RCC 7860 (cell line): ENCODE measurements around the gene CYP11A1.
A peak's percentile ranks its signal among the peaks of the same experiment; 100 is the strongest.

ENCODE experiments used
- DNase-seq: peaks from one replicate; pipeline ENCODE4 v3.0.0-alpha.2; 2015; ENCODE audit warnings: low spot score
- FAIRE-seq: peaks from 2 replicates; lab custom pipeline; 2012; peaks lifted over from hg19 to GRCh38; lab: Jason Lieb, UNC

The CYP11A1 gene

DNA sequence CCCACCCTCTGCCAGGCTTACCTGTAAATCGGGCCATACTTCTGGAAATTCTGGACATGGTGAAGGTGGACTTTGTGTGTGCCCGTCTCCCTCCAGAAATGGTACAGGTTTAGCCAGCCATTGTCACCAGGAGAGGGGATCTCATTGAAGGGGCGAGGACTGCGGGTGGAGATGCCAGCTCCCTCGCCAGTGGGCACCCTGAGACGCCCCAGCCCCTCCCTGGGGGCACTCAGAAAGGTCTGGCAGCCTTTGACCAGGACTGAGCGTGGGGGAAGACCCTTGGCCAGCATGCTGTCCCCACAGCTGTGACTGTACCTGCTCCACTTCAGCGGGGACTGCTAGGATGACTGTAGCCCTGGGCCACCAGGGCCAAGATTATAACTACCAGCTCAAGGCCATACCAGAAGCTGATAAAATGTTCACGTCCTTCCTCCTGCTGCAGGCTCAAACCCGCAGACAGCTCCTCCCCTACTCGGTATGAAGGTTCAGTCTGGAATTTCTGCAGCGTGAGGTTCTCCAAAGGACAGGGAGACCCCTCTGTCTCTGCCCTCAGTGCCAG, at the start of gene CYP11A1:
CYP11A1 (minus strand) TSS at position 351 of the 559 bp plus-strand sequence; CDS start at position 290, 61 bp downstream.
- FAIRE-seq = no peak
- no peak for DNase-seq

- DNase-seq (peak; percentile 81), FAIRE-seq (peak; percentile 68)
These were observed 49.8 kb upstream of the CYP11A1 start for GRCh38 chr15:74417225-74417624.

GRCh38 chr15:74415966-74416916, 48.8 kb upstream of the CYP11A1 start:
- DNase-seq (no peak), FAIRE-seq (no peak)

GRCh38 chr15:74414603-74415338, 47.3 kb upstream of the CYP11A1 start:
- no peak for DNase-seq
- no peak for FAIRE-seq

DNA sequence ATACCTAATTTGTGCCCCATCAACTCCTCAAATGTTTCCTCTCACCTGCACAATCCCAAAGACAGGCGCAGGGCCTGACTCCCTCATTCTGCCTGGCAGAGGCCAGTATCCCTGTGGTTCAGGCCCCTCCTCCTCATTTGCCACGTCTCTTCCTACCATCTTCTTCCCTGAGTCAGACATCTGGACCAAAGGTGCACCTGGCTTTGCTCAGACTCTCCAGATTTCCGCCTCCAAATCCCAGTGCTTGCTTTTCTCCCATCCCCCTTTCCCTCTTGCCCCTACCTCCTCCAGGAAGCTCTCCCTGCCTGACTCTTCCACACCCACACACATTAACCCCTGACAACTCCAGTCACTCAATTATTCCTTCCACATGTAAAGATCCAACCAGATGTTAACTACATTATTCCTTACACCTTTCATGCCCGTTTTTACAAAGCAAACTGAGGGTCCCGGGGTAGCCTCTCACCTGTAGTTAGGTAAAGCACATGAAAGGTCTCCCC, 46.7 kb upstream of the CYP11A1 start:
- FAIRE-seq = no peak
- no peak for DNase-seq

DNA sequence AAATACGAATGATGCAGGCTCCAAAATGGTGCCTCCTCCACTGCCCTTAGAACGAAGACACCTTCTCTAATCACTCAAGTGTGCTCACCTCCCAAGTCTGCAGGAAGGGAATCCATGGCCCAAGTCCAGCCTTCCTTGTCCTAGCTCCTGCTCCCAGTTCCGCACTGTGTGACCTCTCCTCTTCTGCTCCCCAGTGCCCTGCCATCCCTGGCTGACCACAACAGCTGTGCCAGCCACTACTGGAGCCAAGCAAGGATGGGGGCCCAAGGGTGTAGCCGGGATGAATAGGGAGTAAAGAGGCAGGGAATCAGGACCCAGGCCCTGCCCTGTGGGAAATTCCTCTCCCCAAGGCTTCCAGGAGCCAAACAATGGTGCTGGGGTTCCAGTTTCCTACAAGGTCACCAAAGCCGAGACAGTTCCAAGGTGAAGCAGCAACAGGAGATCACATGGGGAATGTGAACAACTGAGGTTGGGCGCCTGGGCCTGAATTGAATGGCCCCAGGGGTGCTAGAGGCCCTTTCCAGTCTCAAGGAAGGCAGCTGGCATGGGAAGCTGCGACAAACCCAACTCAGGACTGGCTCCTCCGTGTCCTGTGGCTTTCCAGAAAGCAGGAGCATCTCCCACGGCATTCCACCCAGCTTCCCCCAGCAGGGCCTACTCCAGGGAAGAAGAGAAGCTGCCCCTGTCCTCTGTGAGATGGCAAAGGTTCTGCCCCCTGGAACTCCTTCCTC, 46.1 kb upstream of the CYP11A1 start:
- FAIRE-seq = no peak

DNA sequence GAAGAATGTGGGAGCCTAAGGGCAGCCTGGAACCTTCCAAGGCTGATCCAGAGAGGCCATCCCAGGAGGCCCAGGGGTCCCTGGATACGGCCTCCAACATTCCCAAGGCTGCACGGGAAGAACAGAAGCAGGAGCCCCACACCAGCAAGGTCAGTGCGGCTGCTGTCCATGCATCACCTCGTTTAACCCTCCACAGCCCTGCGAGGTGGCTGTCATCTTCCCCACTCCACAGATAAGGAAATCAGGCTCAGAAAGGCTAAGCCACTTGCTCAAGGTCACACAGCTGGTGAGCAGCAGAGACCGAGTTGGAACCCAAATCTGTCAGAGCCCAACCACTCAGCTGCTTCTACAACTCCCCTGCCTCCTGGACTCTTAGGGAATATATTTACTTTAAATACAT, 44.7 kb upstream of the CYP11A1 start:
- no peak for DNase-seq
- no peak for FAIRE-seq

More for the DNA sequence above, 46.1 kb upstream of the CYP11A1 start:
- no peak for DNase-seq

GRCh38 chr15:74411686-74412085, 44.2 kb upstream of the CYP11A1 start:
- FAIRE-seq (no peak), DNase-seq (no peak)

DNA sequence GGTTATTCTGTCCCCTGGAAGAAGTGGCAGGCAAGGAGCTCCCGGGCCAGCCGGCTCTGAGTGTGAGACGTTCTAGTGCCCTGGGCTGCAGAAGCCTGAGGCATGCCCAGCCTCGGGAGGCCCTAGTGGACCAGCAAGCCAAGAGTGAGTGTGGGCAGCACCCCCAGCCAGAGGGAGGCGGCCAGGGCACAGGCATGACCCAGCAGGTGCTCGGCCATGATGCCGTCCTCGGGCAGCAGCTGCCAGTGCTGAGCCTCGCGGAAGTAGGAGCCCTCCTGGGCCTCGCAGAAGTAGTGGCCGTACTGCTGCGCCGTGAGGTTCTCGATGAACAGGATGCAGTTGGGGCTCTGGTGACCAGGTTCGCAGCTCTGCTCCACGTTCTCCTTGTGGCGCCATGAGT, 43.1 kb upstream of the CYP11A1 start:
- DNase-seq (no peak), FAIRE-seq (no peak)

- DNase-seq (no peak), FAIRE-seq (no peak)
These were observed 41.8 kb upstream of the CYP11A1 start for GRCh38 chr15:74409225-74409624.

- no peak for DNase-seq
- FAIRE-seq = no peak
These were observed 41.4 kb upstream of the CYP11A1 start for GRCh38 chr15:74408815-74409214.

DNA sequence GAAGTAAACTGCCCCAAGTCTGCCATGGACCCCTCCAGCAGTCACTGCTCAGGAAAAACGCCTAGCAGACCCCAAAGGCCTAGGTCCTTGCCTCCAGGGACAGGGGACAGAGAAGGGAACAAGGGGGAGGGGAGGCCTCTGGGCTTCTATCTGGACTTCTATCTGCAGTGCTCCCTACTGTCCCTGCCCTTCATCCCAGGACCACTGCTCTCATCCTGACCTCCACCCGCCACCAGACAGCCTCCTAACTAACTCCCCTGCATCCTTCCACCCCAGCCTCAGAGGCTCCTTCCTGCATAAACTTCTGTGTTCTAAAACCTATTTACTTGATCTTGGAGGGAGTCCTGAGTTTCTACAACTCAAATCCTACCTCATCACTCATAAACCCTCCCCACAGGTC, 40.9 kb upstream of the CYP11A1 start:
- DNase-seq = no peak
- no peak for FAIRE-seq

DNA sequence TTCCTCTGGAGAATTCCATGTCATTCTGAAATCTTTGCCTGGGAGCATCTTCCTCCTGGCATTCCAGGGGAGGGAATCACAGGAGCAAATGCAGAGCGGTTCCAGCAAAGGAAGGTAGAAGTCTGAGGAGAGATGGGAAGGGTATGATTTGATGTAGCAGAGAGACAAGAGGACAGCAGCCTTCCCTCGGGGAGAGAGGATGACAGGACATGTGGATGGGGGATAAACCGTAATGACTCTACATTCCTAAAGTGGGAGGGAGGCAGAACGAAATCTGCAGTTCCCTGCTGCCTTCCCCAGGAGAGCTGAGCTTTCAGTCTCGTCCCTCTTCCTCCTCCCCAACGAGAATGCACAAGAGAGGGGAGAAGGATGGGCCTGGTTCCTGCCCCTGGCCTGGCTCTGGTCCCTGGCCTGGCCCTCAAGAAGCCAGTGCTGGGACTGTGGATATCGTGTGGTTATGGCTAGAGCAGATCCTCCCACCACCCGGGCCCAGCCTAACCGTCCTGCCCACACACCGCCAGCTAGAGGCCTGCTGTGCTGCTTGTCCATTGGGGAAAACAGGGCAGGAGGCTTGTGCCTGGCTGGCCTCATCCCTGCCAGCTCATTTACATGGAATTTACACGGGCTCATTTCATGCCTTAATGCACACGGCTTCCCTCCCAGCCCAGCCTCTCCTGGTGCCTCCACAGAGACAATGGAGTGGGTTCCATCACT, 39.7 kb upstream of the CYP11A1 start:
- peak; percentile 91 for FAIRE-seq
- DNase-seq = peak; percentile 95

DNA sequence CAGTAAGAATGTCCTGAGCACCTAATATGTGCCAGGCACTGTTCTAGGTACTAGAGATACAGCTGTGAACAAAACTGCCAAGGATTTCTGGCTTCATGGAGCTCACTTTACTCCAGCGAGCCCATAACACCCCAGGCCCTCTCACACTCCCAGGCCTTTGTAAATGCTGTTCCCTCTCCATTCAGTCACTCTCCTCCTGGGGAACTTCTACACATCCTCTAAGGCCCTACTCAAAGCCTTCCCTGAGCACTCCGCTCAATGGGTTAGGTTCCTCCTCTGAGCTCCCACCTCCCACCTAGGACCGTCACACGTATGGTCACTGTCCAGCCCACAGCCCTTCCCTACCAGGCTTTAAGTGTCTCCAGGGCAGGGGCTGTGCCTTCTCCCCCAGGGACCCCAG, 39.1 kb upstream of the CYP11A1 start:
- DNase-seq = no peak
- no peak for FAIRE-seq

GRCh38 chr15:74405823-74406222, 38.4 kb upstream of the CYP11A1 start:
- no peak for DNase-seq
- FAIRE-seq = no peak

- no peak for FAIRE-seq
- no peak for DNase-seq
These were observed 36.6 kb upstream of the CYP11A1 start for GRCh38 chr15:74403991-74404563.

GRCh38 chr15:74403588-74403919, 36.1 kb upstream of the CYP11A1 start:
- no peak for FAIRE-seq
- no peak for DNase-seq

- DNase-seq (no peak), FAIRE-seq (no peak)
These were observed 35.6 kb upstream of the CYP11A1 start for GRCh38 chr15:74402873-74403587.

DNA sequence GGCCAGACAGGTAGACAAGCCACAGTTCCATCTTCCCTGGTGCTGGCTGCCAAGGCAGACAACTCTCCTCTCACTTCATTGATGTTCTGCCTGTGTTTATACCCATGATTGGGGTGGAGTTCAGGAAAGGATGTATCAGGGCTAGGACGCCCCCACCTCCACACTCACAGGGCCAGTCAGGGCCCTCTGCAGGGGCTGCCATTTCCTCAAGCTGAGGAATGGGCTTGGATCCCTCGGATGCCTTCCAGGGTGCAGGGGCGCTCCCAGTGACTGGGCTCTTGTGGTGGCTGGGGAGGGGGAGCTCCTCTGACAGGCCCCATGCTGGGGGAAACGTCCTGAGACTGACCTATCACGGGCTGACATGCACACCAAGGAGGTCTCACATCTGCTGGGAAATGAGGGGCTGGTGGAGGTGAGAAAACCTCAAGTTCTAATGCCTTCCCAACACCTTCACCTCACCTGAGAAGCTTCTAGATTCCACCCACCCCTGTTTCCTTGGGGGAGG, 34.9 kb upstream of the CYP11A1 start:
- no peak for DNase-seq
- FAIRE-seq = no peak
